ENCODE results near the gene THADA.
"Not testable (repeated sequence)": the region's sequence is repeated elsewhere in the genome, so short reads cannot be mapped to it uniquely, and the experiment has no call there.

THADA gene

GRCh38 chr2:43388371-43388770, 207.5 kb downstream of the THADA start:
- DNase-seq (ENCODE audit: low spot score), result no peak

GRCh38 chr2:43387092-43388062, 208.5 kb downstream of the THADA start:
- no peak for DNase-seq (ENCODE audit: low spot score)

- DNase-seq (ENCODE audit: low spot score), result not testable (repeated sequence)
These were observed 209.2 kb downstream of the THADA start for GRCh38 chr2:43386679-43387078.

- DNase-seq (ENCODE audit: low spot score), result no peak
These were observed 211.7 kb downstream of the THADA start for GRCh38 chr2:43384143-43384542.

- no peak for DNase-seq (ENCODE audit: low spot score)
These were observed 212.3 kb downstream of the THADA start for GRCh38 chr2:43383533-43383932.

GRCh38 chr2:43379494-43379893, 216.3 kb downstream of the THADA start:
- no peak for DNase-seq (ENCODE audit: low spot score)

GRCh38 chr2:43377327-43377726, 218.5 kb downstream of the THADA start:
- no peak for DNase-seq (ENCODE audit: low spot score)

- DNase-seq (ENCODE audit: low spot score), result no peak
These were observed 219.2 kb downstream of the THADA start for GRCh38 chr2:43376523-43377198.

GRCh38 chr2:43375746-43376522, 219.9 kb downstream of the THADA start:
- no peak for DNase-seq (ENCODE audit: low spot score)

GRCh38 chr2:43372416-43373081, 223.3 kb downstream of the THADA start:
- no peak for DNase-seq (ENCODE audit: low spot score)

- no peak for DNase-seq (ENCODE audit: low spot score)
These were observed 225.1 kb downstream of the THADA start for GRCh38 chr2:43370705-43371104.

GRCh38 chr2:43370146-43370545, 225.7 kb downstream of the THADA start:
- DNase-seq (ENCODE audit: low spot score), result no peak

GRCh38 chr2:43368483-43369385, 227.1 kb downstream of the THADA start:
- no peak for DNase-seq (ENCODE audit: low spot score)

GRCh38 chr2:43367012-43367782, 228.6 kb downstream of the THADA start:
- DNase-seq (ENCODE audit: low spot score), result no peak

- DNase-seq (ENCODE audit: low spot score), result no peak
These were observed 232.7 kb downstream of the THADA start for GRCh38 chr2:43363120-43363519.

- no peak for DNase-seq (ENCODE audit: low spot score)
These were observed 234.6 kb downstream of the THADA start for GRCh38 chr2:43361286-43361685.

GRCh38 chr2:43360137-43360536, 235.7 kb downstream of the THADA start:
- no peak for DNase-seq (ENCODE audit: low spot score)

- no peak for DNase-seq (ENCODE audit: low spot score)
These were observed 237.2 kb downstream of the THADA start for GRCh38 chr2:43358410-43359201.

- DNase-seq (ENCODE audit: low spot score), result no peak
These were observed 239.1 kb downstream of the THADA start for GRCh38 chr2:43356774-43357173.

All from hematopoietic multipotent progenitor cell treated with erythropoietin and hydrocortisone succinate and interleukin-3 and kit ligand, for 15 days (in vitro differentiated cells).